GM21526 (cell line): ENCODE measurements around the gene BLMH.

Experiments
- ATAC-seq: cut with Tn5 transposase; IDR thresholded peaks from one replicate; pipeline ENCODE4 v1.9.1; 2021; ENCODE audit warnings: moderate library complexity; ENCODE audit not compliant: unreplicated experiment, low FRiP score

Gene BLMH

GRCh38 chr17:30291543-30292285 lies at the start of gene BLMH:
BLMH (minus strand) TSS chr17:30291944; CDS start chr17:30291819, 125 bp downstream.
- peak; percentile 67 for ATAC-seq

GRCh38 chr17:30340801-30341356 lies 49.1 kb upstream of the BLMH start:
- no peak for ATAC-seq

GRCh38 chr17:30339086-30339485 lies 47.3 kb upstream of the BLMH start:
- no peak for ATAC-seq

GRCh38 chr17:30337393-30337999 lies 45.8 kb upstream of the BLMH start:
- no peak for ATAC-seq

- ATAC-seq = no peak
Observed at GRCh38 chr17:30336369-30337171, 44.8 kb upstream of the BLMH start.

GRCh38 chr17:30334421-30334820 lies 42.7 kb upstream of the BLMH start:
- ATAC-seq = no peak

GRCh38 chr17:30333503-30334360 lies 42.0 kb upstream of the BLMH start, which contains the start of gene TMIGD1:
TMIGD1 (minus strand) TSS chr17:30334057; CDS start chr17:30332133, 1,924 bp downstream.
- no peak for ATAC-seq

- ATAC-seq = no peak
Observed at GRCh38 chr17:30332057-30332542, 40.4 kb upstream of the BLMH start.

GRCh38 chr17:30326809-30327208 lies 35.1 kb upstream of the BLMH start:
- ATAC-seq = no peak

- no peak for ATAC-seq
Observed at GRCh38 chr17:30324723-30325122, 33.0 kb upstream of the BLMH start.

- ATAC-seq = no peak
Observed at GRCh38 chr17:30323895-30324319, 32.2 kb upstream of the BLMH start.

GRCh38 chr17:30323262-30323894 lies 31.6 kb upstream of the BLMH start:
- ATAC-seq = no peak

- no peak for ATAC-seq
Observed at GRCh38 chr17:30321314-30321713, 29.6 kb upstream of the BLMH start.

- no peak for ATAC-seq
Observed at GRCh38 chr17:30318155-30318554, 26.4 kb upstream of the BLMH start.

- ATAC-seq = no peak
Observed at GRCh38 chr17:30316736-30317135, 25.0 kb upstream of the BLMH start.

GRCh38 chr17:30315106-30315505 lies 23.4 kb upstream of the BLMH start:
- no peak for ATAC-seq

- ATAC-seq = no peak
Observed at GRCh38 chr17:30314474-30314873, 22.7 kb upstream of the BLMH start.

GRCh38 chr17:30312226-30312625 lies 20.5 kb upstream of the BLMH start:
- no peak for ATAC-seq

- no peak for ATAC-seq
Observed at GRCh38 chr17:30310562-30310961, 18.8 kb upstream of the BLMH start.
